Measurements from ENCODE around the gene RIPK3. TPM values are rescaled to one million over a fixed set of nuclear protein-coding genes. Genes with fewer than 3 reads are reported as not detected.
A peak's percentile ranks its signal among the peaks of the same experiment; 100 is the strongest.

The RIPK3 gene
- total and polyA plus RNA-seq, 2 experiments from 2014 or later: 4.8 to 7.0 TPM

DNA sequence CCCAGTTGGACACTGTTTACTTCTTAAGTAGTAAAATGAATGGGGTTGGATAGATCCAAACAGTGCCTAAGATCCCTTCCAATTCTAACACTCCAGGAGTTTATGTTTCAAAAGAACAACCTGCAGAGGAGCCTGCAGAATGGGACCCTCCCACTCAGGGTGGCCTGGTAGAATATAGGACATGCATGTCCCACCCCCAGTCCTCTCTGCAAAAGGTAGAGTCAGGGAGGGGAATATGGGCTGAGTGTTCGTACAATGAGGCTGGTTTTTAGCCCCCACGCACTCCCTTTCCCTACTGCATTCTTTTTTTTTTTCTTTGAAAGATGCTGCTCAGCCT, 47.2 kb upstream of the RIPK3 start:
- no peaks in the 10 kb centered on the region for H3K9me2 ChIP-seq (replicated peaks; ENCODE audit: insufficient read depth)
- WGBS (ENCODE audit: low lambda C conversion rate, missing lambda C conversion rate): 92% methylated on average over 2 of the region's 2 CpGs
- H3K4me2 ChIP-seq: peak overlapping the region; percentile 42

DNA sequence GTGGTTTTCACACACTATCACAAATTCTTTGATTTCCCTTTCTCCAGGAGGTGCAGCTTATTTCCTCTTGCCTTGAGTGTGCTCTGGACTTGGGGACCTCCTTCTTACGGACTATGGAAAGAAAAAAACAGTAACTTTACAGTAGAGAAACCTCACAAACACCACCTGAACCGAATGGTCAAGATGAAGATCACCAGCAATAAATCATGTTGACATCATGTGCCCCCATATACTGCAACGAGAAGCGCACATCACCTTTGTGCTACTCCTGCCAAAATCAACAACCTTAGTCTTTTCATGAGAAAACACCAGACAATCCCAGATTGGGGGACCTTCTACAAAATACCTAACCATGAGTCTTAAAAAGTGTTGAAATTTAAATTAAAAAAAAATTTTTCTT, 45.7 kb upstream of the RIPK3 start:
- H3K36me3 ChIP-seq (replicated peaks; ENCODE audit: insufficient read depth, low read depth): no peaks in the 10 kb centered on the region
- no peak overlapping the region for H3K27ac ChIP-seq
- no peak overlapping the region for H3K4me3 ChIP-seq
- H3K4me2 ChIP-seq: no peak overlapping the region
- H3K79me2 ChIP-seq: no peaks in the 10 kb centered on the region
- H3K9me3 ChIP-seq (ENCODE audit: low read depth): no peaks in the 10 kb centered on the region
- TF ChIP-seq, protein P1, sequence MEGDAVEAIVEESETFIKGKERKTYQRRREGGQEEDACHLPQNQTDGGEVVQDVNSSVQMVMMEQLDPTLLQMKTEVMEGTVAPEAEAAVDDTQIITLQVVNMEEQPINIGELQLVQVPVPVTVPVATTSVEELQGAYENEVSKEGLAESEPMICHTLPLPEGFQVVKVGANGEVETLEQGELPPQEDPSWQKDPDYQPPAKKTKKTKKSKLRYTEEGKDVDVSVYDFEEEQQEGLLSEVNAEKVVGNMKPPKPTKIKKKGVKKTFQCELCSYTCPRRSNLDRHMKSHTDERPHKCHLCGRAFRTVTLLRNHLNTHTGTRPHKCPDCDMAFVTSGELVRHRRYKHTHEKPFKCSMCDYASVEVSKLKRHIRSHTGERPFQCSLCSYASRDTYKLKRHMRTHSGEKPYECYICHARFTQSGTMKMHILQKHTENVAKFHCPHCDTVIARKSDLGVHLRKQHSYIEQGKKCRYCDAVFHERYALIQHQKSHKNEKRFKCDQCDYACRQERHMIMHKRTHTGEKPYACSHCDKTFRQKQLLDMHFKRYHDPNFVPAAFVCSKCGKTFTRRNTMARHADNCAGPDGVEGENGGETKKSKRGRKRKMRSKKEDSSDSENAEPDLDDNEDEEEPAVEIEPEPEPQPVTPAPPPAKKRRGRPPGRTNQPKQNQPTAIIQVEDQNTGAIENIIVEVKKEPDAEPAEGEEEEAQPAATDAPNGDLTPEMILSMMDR (IDR thresholded peaks at IDR 0.05; ENCODE audit: poor library complexity): no peak
- TF ChIP-seq EZH2 (IDR thresholded peaks at IDR 0.05; ENCODE audit: borderline replicate concordance) (no peak), EZH2phosphoT487 (IDR thresholded peaks at IDR 0.05; ENCODE audit: low read depth, severe bottlenecking, unreplicated experiment) (no peak)
- DNase-seq (ENCODE audit: low spot score): no peak
- no peak overlapping the region for H2AFZ ChIP-seq
- H3K9me2 ChIP-seq (replicated peaks; ENCODE audit: insufficient read depth): no peaks in the 10 kb centered on the region
- H3K4me1 ChIP-seq (ENCODE audit: insufficient read depth): peaks cover 13% of the 10 kb centered on the region
- 80% methylated on average over 4 of the region's 4 CpGs for WGBS (ENCODE audit: low lambda C conversion rate, missing lambda C conversion rate)
- no peaks in the 10 kb centered on the region for H4K20me1 ChIP-seq (ENCODE audit: insufficient read depth, poor library complexity, severe bottlenecking)
- no peaks in the 10 kb centered on the region for H3K27me3 ChIP-seq

More for the DNA sequence above, 47.2 kb upstream of the RIPK3 start:
- H3K4me3 ChIP-seq: no peak overlapping the region
- H2AFZ ChIP-seq: no peak overlapping the region
- H3K36me3 ChIP-seq (replicated peaks; ENCODE audit: insufficient read depth, low read depth): no peaks in the 10 kb centered on the region
- no peaks in the 10 kb centered on the region for H3K9me3 ChIP-seq (ENCODE audit: low read depth)
- TF ChIP-seq EZH2phosphoT487 (IDR thresholded peaks at IDR 0.05; ENCODE audit: low read depth, severe bottlenecking, unreplicated experiment) (no peak), EZH2 (IDR thresholded peaks at IDR 0.05; ENCODE audit: borderline replicate concordance) (no peak)
- TF ChIP-seq, protein P1 (IDR thresholded peaks at IDR 0.05; ENCODE audit: poor library complexity): no peak
- no peaks in the 10 kb centered on the region for H3K79me2 ChIP-seq
- no peaks in the 10 kb centered on the region for H3K27me3 ChIP-seq
- DNase-seq (ENCODE audit: low spot score): no peak
- H3K4me1 ChIP-seq (ENCODE audit: insufficient read depth): peaks cover 14% of the 10 kb centered on the region
- peak overlapping the region; percentile 29 for H3K27ac ChIP-seq
- no peaks in the 10 kb centered on the region for H4K20me1 ChIP-seq (ENCODE audit: insufficient read depth, poor library complexity, severe bottlenecking)

DNA sequence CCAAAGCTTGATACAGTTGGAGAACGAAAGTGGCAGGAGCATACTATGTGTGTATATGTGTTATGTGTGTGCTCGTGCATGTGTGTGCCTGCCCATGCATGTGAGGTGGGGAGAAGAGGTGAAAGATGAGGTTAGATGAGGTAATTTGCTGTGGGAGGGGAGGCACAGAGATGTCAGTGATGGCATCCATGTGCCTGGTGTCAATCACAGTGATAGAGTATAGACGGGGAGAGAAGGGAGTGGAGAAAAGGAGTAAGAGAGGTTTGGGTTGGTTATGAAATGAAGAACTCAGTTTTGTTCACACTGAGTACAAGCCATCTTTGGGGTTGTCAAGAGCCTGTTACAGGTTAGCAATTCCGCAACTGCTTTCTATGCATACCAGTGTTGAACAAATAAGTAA, 44.4 kb upstream of the RIPK3 start:
- H3K27ac ChIP-seq: no peak overlapping the region
- peaks cover 13% of the 10 kb centered on the region for H3K4me1 ChIP-seq (ENCODE audit: insufficient read depth)
- no peaks in the 10 kb centered on the region for H3K9me3 ChIP-seq (ENCODE audit: low read depth)
- H3K9me2 ChIP-seq (replicated peaks; ENCODE audit: insufficient read depth): no peaks in the 10 kb centered on the region
- H3K4me3 ChIP-seq: no peak overlapping the region
- H2AFZ ChIP-seq: no peak overlapping the region
- no peaks in the 10 kb centered on the region for H3K27me3 ChIP-seq
- DNase-seq (ENCODE audit: low spot score): no peak
- no peak for TF ChIP-seq EZH2 (IDR thresholded peaks at IDR 0.05; ENCODE audit: borderline replicate concordance)
- TF ChIP-seq, protein P1 (IDR thresholded peaks at IDR 0.05; ENCODE audit: poor library complexity): no peak
- TF ChIP-seq EZH2phosphoT487 (IDR thresholded peaks at IDR 0.05; ENCODE audit: low read depth, severe bottlenecking, unreplicated experiment): no peak
- H3K36me3 ChIP-seq (replicated peaks; ENCODE audit: insufficient read depth, low read depth): no peaks in the 10 kb centered on the region
- H3K79me2 ChIP-seq: no peaks in the 10 kb centered on the region
- H4K20me1 ChIP-seq (ENCODE audit: insufficient read depth, poor library complexity, severe bottlenecking): no peaks in the 10 kb centered on the region
- WGBS (ENCODE audit: low lambda C conversion rate, missing lambda C conversion rate): 91% methylated on average over 4 of the region's 4 CpGs
- H3K4me2 ChIP-seq: no peak overlapping the region

DNA sequence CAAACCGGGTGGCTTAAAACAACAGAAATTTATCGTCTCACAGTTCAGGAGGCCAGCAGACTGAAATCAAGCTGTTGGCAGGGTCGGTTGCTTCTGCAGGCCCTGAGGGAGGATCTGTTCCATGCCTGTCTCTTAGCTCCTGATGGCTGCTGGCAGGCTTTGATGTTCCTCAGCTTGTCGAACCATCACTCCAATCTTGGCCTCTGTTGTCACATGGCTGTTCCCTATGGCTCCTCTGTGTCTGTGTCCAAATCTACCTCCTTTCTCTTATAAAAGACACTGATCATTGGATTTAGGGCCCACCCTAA, 42.2 kb upstream of the RIPK3 start:
- H3K4me1 ChIP-seq (ENCODE audit: insufficient read depth): peaks cover 16% of the 10 kb centered on the region
- no peak overlapping the region for H2AFZ ChIP-seq
- peak overlapping the region; percentile 30 for H3K27ac ChIP-seq
- H3K9me2 ChIP-seq (replicated peaks; ENCODE audit: insufficient read depth): no peaks in the 10 kb centered on the region
- no peaks in the 10 kb centered on the region for H3K27me3 ChIP-seq
- no peak for DNase-seq (ENCODE audit: low spot score)
- no peaks in the 10 kb centered on the region for H3K9me3 ChIP-seq (ENCODE audit: low read depth)
- H3K4me2 ChIP-seq: no peak overlapping the region
- TF ChIP-seq EZH2 (IDR thresholded peaks at IDR 0.05; ENCODE audit: borderline replicate concordance): no peak
- TF ChIP-seq, protein P1 (IDR thresholded peaks at IDR 0.05; ENCODE audit: poor library complexity): no peak
- no peak for TF ChIP-seq EZH2phosphoT487 (IDR thresholded peaks at IDR 0.05; ENCODE audit: low read depth, severe bottlenecking, unreplicated experiment)
- 54% methylated on average over 4 of the region's 4 CpGs for WGBS (ENCODE audit: low lambda C conversion rate, missing lambda C conversion rate)
- no peaks in the 10 kb centered on the region for H4K20me1 ChIP-seq (ENCODE audit: insufficient read depth, poor library complexity, severe bottlenecking)
- H3K36me3 ChIP-seq (replicated peaks; ENCODE audit: insufficient read depth, low read depth): no peaks in the 10 kb centered on the region
- H3K79me2 ChIP-seq: no peaks in the 10 kb centered on the region
- H3K4me3 ChIP-seq: no peak overlapping the region
